ENCODE data around the gene NAV3.

The NAV3 gene

DNA sequence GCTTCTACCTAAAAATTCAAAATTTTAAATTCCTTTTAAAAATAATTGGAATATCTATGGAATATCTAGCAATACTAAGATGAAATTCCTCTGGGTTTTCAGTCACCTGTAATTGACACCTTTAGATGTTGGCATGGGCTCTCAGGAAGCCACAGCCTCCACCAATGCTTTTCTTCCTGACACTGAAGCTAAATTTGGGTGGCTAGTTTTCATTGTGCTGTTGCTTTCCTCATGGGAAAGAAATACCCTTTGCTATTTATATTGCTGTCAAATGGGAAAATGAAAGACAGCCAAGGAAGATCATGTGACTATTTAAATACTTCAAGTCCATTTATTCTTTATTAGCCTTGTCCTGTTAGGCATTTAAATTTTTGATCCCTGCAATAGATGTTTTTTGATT lies 313.0 kb downstream of the NAV3 start:
- TF ChIP-seq, protein P1, sequence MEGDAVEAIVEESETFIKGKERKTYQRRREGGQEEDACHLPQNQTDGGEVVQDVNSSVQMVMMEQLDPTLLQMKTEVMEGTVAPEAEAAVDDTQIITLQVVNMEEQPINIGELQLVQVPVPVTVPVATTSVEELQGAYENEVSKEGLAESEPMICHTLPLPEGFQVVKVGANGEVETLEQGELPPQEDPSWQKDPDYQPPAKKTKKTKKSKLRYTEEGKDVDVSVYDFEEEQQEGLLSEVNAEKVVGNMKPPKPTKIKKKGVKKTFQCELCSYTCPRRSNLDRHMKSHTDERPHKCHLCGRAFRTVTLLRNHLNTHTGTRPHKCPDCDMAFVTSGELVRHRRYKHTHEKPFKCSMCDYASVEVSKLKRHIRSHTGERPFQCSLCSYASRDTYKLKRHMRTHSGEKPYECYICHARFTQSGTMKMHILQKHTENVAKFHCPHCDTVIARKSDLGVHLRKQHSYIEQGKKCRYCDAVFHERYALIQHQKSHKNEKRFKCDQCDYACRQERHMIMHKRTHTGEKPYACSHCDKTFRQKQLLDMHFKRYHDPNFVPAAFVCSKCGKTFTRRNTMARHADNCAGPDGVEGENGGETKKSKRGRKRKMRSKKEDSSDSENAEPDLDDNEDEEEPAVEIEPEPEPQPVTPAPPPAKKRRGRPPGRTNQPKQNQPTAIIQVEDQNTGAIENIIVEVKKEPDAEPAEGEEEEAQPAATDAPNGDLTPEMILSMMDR (IDR thresholded peaks at IDR 0.05; ENCODE audit: borderline replicate concordance, control extremely low read depth, extremely low read depth, insufficient read depth, missing control alignments), result no peak
- in situ Hi-C loops (cut with MboI; ENCODE audit: low sequenced_read_pairs, unreplicated experiment), result no loop called here
- DNase-seq (ENCODE audit: low spot score), result no peak

DNA sequence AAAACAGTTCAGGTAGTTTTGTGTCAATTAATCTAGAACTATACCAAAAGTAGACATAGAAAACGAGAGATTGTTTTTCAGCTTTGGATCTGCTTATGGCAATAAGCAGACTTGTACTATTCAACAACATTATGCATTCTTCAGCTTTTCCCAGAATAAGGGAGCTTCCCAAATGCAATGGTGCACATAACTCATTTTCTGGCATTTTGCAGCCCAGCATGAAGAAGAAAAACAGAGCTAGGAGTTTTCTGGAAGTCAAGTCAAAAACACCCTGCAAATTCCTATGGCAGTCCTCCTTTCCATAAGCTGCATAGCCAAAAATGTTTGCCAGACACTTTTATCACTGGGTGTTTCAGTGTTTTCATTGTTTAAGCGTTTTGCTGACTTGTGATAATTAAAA lies 314.7 kb downstream of the NAV3 start:
- no peak for DNase-seq (ENCODE audit: low spot score)
- in situ Hi-C loops (cut with MboI; ENCODE audit: low sequenced_read_pairs, unreplicated experiment), result no loop called here
- TF ChIP-seq, protein P1 (IDR thresholded peaks at IDR 0.05; ENCODE audit: borderline replicate concordance, control extremely low read depth, extremely low read depth, insufficient read depth, missing control alignments), result no peak

DNA sequence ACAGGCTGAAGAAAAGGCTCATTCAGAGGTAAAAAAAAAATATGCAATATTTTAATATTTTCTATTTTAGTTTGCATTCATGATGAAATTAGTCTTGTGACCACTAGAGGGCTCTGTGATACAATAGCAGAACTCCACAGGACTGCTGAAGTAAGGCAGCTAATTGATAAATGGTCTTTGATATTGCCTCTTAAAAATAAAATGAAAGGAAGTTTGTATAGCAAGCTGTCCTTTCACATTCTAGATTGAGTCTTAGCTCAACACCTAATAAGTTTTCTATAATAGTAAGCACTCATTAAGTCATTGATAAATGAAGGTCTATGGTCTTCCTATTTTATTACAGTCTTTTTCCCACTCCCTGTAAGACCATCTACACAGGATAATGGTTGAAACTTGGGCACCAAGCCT lies 315.7 kb downstream of the NAV3 start:
- TF ChIP-seq, protein P1 (IDR thresholded peaks at IDR 0.05; ENCODE audit: borderline replicate concordance, control extremely low read depth, extremely low read depth, insufficient read depth, missing control alignments), result peak; percentile 53
- DNase-seq (ENCODE audit: low spot score), result peak; percentile 11
- in situ Hi-C loops (cut with MboI; ENCODE audit: low sequenced_read_pairs, unreplicated experiment), result no loop called here

DNA sequence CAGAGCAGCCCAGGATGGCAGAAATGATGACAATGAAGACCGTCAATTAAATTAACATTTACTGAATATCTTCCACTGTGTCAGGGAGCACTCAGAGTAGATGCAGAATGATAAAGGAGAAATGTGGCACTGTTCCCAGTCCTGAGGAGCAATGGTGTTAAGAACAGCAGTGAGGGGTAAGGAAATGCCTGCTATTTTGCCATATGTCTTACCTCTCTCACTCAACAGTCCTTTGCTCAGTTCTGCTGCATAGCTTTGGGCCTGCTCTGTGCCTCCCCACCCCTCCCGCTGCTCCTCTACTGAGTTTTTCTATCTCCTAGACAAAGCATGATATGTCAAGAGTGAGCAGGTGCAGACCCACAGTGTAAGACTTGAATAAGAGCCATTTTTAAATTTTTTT lies 318.8 kb downstream of the NAV3 start:
- in situ Hi-C loops (cut with MboI; ENCODE audit: low sequenced_read_pairs, unreplicated experiment), result no loop called here
- TF ChIP-seq, protein P1 (IDR thresholded peaks at IDR 0.05; ENCODE audit: borderline replicate concordance, control extremely low read depth, extremely low read depth, insufficient read depth, missing control alignments), result no peak
- DNase-seq (ENCODE audit: low spot score), result no peak

DNA sequence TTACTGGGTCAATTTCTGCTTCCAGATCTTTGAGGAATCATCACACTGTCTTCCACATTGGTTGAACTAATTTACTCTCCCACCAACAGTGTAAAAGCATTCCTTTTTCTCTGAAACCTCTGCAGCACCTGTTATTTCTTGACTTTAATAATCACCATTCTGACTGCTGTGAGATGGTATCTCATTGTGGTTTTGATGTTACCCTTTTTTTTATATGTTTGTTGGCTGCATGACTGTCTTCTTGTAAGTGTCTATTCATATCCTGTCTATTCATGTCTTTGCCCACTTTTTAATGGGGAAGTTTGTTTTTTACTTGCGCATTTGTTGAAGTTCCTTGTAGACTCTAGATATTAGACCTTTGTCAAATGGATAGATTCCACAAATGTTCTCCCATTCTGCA lies 324.9 kb downstream of the NAV3 start:
- in situ Hi-C loops (cut with MboI; ENCODE audit: low sequenced_read_pairs, unreplicated experiment), result no loop called here
- TF ChIP-seq, protein P1 (IDR thresholded peaks at IDR 0.05; ENCODE audit: borderline replicate concordance, control extremely low read depth, extremely low read depth, insufficient read depth, missing control alignments), result no peak
- DNase-seq (ENCODE audit: low spot score), result no peak

DNA sequence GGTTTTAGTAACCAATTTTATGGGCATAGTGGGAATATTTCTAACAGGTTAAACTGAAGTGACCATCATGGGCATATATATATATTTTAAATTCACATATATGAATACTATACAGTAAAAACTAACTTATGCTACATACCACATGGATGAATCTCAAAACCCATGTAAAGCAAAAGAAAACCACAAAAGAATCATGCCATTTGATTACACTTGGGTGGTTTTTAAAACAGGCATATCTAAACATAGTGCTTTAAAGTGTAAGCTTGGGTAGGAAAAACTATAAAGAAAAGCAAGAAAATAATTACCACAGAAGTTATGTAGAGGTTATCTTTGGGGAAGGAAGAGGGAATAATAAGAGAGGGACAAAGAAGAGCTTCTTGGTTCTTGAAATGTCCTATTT lies 326.1 kb downstream of the NAV3 start:
- in situ Hi-C loops (cut with MboI; ENCODE audit: low sequenced_read_pairs, unreplicated experiment), result no loop called here
- TF ChIP-seq, protein P1 (IDR thresholded peaks at IDR 0.05; ENCODE audit: borderline replicate concordance, control extremely low read depth, extremely low read depth, insufficient read depth, missing control alignments), result no peak
- no peak for DNase-seq (ENCODE audit: low spot score)

DNA sequence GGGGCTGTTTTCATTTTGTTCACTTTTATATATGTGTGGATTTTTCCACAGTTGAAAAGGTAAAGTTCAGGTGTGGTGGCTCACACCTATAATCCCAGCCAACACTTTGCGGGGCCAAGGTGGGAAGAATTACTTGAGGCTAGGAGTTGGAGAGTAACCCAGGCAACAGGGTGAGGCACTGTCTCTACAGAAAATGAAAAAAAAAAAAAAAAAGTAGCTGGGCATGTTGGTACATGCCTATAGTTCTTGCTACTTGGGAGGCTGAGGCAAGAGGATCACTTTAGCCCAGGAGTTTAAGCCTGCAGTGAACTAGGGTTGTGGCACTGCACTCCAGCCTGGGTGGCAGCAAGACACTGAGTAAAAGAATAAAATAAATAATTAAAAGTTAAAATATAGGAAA lies 326.5 kb downstream of the NAV3 start:
- no peak for DNase-seq (ENCODE audit: low spot score)
- in situ Hi-C loops (cut with MboI; ENCODE audit: low sequenced_read_pairs, unreplicated experiment), result no loop called here
- TF ChIP-seq, protein P1 (IDR thresholded peaks at IDR 0.05; ENCODE audit: borderline replicate concordance, control extremely low read depth, extremely low read depth, insufficient read depth, missing control alignments), result no peak
